HG02798 (cell line): ENCODE measurements around the gene TGFBR2.
A peak's percentile ranks its signal among the peaks of the same experiment; 100 is the strongest.

Source experiments
- ATAC-seq: cut with Tn5 transposase; IDR thresholded peaks from one replicate; pipeline ENCODE4 v1.9.1; 2021; ENCODE audit warnings: mild to moderate bottlenecking; ENCODE audit not compliant: unreplicated experiment, poor library complexity

The TGFBR2 gene

GRCh38 chr3:30633718-30634117 is 27.3 kb downstream of the TGFBR2 start:
- no peak for ATAC-seq

- ATAC-seq, result no peak
Measured at GRCh38 chr3:30634761-30635735, 28.6 kb downstream of the TGFBR2 start.

GRCh38 chr3:30637310-30638219 is 31.2 kb downstream of the TGFBR2 start:
- no peak for ATAC-seq

GRCh38 chr3:30638685-30639412 is 32.4 kb downstream of the TGFBR2 start:
- no peak for ATAC-seq

GRCh38 chr3:30639937-30640336 is 33.5 kb downstream of the TGFBR2 start:
- ATAC-seq, result peak; percentile 79

GRCh38 chr3:30640851-30641250 is 34.5 kb downstream of the TGFBR2 start:
- ATAC-seq, result no peak

- ATAC-seq, result no peak
Measured at GRCh38 chr3:30641416-30642251, 35.2 kb downstream of the TGFBR2 start.

- ATAC-seq, result peak; percentile 20
Measured at GRCh38 chr3:30642849-30643361, 36.5 kb downstream of the TGFBR2 start.

GRCh38 chr3:30643763-30644462 is 37.5 kb downstream of the TGFBR2 start:
- ATAC-seq, result no peak

GRCh38 chr3:30644615-30645014 is 38.2 kb downstream of the TGFBR2 start:
- ATAC-seq, result peak; percentile 67

- no peak for ATAC-seq
Measured at GRCh38 chr3:30645077-30645476, 38.7 kb downstream of the TGFBR2 start.

GRCh38 chr3:30646181-30646876 is 39.9 kb downstream of the TGFBR2 start:
- ATAC-seq, result no peak

- no peak for ATAC-seq
Measured at GRCh38 chr3:30646961-30647752, 40.8 kb downstream of the TGFBR2 start.

- no peak for ATAC-seq
Measured at GRCh38 chr3:30648670-30649357, 42.4 kb downstream of the TGFBR2 start.

GRCh38 chr3:30649572-30650318 is 43.3 kb downstream of the TGFBR2 start:
- peak; percentile 79 for ATAC-seq
